ENCODE results near the gene SULT2A1. TPM values are rescaled to one million over a fixed set of nuclear protein-coding genes. Genes with fewer than 3 reads are reported as not detected.

SULT2A1 gene
- total RNA-seq, 1 donor from 2014 or later = 1.7 TPM

DNA sequence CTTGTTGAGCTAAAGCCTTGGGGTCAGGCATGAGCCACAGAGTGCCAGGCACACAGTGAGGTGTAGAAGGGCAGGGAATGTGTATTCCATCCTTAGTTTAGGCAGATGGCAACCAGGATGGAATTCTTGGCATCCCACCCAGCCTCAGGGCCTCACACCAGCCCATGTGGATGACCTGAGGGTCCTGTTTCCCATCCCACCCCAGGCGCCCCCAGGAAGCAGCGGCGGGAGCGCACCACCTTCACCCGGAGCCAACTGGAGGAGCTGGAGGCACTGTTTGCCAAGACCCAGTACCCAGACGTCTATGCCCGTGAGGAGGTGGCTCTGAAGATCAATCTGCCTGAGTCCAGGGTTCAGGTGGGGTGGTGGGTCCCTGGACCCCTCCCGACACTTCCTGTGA, 50.1 kb downstream of the SULT2A1 start:
- Histone ChIP-seq H3K27me3 (no peaks in the 10 kb centered on the region), H3K4me3 (no peak overlapping the region), H3K4me1 (no peaks in the 10 kb centered on the region), H3K27ac (no peak overlapping the region), H3K9me3 (no peaks in the 10 kb centered on the region), H3K36me3 (no peaks in the 10 kb centered on the region)
- TF ChIP-seq POLR2AphosphoS5 (IDR thresholded peaks at IDR 0.05; ENCODE audit: insufficient read depth in 1 of 2, low read depth in 1 of 2) (no peak), POLR2A (IDR thresholded peaks at IDR 0.05) (no peak)
- TF ChIP-seq, protein P1, sequence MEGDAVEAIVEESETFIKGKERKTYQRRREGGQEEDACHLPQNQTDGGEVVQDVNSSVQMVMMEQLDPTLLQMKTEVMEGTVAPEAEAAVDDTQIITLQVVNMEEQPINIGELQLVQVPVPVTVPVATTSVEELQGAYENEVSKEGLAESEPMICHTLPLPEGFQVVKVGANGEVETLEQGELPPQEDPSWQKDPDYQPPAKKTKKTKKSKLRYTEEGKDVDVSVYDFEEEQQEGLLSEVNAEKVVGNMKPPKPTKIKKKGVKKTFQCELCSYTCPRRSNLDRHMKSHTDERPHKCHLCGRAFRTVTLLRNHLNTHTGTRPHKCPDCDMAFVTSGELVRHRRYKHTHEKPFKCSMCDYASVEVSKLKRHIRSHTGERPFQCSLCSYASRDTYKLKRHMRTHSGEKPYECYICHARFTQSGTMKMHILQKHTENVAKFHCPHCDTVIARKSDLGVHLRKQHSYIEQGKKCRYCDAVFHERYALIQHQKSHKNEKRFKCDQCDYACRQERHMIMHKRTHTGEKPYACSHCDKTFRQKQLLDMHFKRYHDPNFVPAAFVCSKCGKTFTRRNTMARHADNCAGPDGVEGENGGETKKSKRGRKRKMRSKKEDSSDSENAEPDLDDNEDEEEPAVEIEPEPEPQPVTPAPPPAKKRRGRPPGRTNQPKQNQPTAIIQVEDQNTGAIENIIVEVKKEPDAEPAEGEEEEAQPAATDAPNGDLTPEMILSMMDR (IDR thresholded peaks at IDR 0.05) = no peak
- intact Hi-C loops (cut with DNase I) = no loop called here
- DNase-seq (ENCODE audit: extremely low spot score in 2 of 2) = no peak

GRCh38 chr19:47832723-47833122, 53.4 kb downstream of the SULT2A1 start:
- Histone ChIP-seq H3K4me3 (no peak overlapping the region), H3K27ac (no peak overlapping the region), H3K9me3 (no peaks in the 10 kb centered on the region), H3K4me1 (no peaks in the 10 kb centered on the region), H3K27me3 (no peaks in the 10 kb centered on the region), H3K36me3 (no peaks in the 10 kb centered on the region)
- TF ChIP-seq POLR2A (IDR thresholded peaks at IDR 0.05) (no peak), POLR2AphosphoS5 (IDR thresholded peaks at IDR 0.05; ENCODE audit: insufficient read depth in 1 of 2, low read depth in 1 of 2) (no peak)
- TF ChIP-seq, protein P1 (IDR thresholded peaks at IDR 0.05) = no peak
- intact Hi-C loops (cut with DNase I) = no loop called here
- no peak for DNase-seq (ENCODE audit: extremely low spot score in 2 of 2)

GRCh38 chr19:47826800-47827199, 59.3 kb downstream of the SULT2A1 start:
- intact Hi-C loops (cut with DNase I) = no loop called here
- H3K4me1 ChIP-seq = no peaks in the 10 kb centered on the region
- H3K36me3 ChIP-seq = no peaks in the 10 kb centered on the region
- H3K27ac ChIP-seq = no peak overlapping the region
- H3K9me3 ChIP-seq = no peaks in the 10 kb centered on the region
- no peaks in the 10 kb centered on the region for H3K27me3 ChIP-seq
- TF ChIP-seq POLR2AphosphoS5 (IDR thresholded peaks at IDR 0.05; ENCODE audit: insufficient read depth in 1 of 2, low read depth in 1 of 2) (no peak), POLR2A (IDR thresholded peaks at IDR 0.05) (no peak)
- TF ChIP-seq, protein P1 (IDR thresholded peaks at IDR 0.05) = no peak
- no peak overlapping the region for H3K4me3 ChIP-seq
- no peak for DNase-seq (ENCODE audit: extremely low spot score in 2 of 2)

GRCh38 chr19:47824396-47824795, 61.7 kb downstream of the SULT2A1 start:
- H3K27ac ChIP-seq = no peak overlapping the region
- no peaks in the 10 kb centered on the region for H3K27me3 ChIP-seq
- DNase-seq (ENCODE audit: extremely low spot score in 2 of 2) = no peak
- no peak overlapping the region for H3K4me3 ChIP-seq
- H3K4me1 ChIP-seq = no peaks in the 10 kb centered on the region
- H3K9me3 ChIP-seq = no peaks in the 10 kb centered on the region
- TF ChIP-seq POLR2A (IDR thresholded peaks at IDR 0.05) (no peak), POLR2AphosphoS5 (IDR thresholded peaks at IDR 0.05; ENCODE audit: insufficient read depth in 1 of 2, low read depth in 1 of 2) (no peak)
- TF ChIP-seq, protein P1 (IDR thresholded peaks at IDR 0.05) = no peak
- H3K36me3 ChIP-seq = no peaks in the 10 kb centered on the region
- intact Hi-C loops (cut with DNase I) = no loop called here

DNA sequence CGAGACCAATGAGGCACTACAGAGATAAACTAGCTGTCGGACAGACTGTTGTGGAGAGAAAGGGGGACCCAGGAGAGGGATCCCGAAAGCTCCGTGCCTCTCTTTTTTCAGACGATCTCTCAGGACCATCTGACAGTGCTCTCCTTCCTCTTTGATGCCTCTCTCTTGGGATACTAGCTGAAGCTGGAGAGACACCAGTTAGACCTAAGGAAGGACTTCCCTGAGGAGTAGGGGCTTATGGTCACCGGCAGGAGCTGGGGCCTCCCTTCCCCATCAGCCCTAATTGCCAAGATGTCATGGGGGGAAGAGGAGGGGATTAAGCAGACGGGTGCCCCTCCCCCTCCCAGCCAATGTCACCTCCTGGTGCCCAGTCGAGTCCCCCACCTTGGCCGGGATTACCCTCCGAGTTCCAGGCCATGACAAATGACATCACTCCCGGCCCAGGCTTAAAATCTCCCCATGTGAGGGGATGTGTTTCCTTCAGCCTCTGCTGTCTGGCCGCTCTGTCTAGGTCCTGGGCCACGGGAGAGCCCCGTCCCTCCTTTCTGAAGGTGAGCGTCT, 64.6 kb downstream of the SULT2A1 start, which contains the start of gene CRX:
Gene CRX (plus strand): TSS at position 478 of the 561 bp plus-strand sequence. CDS start 12,507 bp downstream, outside the sequence.
- H3K4me1 ChIP-seq = no peaks in the 10 kb centered on the region
- H3K27me3 ChIP-seq = no peaks in the 10 kb centered on the region
- H3K9me3 ChIP-seq = no peaks in the 10 kb centered on the region
- intact Hi-C loops (cut with DNase I) = loop anchor here (1.0 kb wide), 1 partner anchor 42 kb away; no protein-coding TSS in a partner anchor
- H3K36me3 ChIP-seq = no peaks in the 10 kb centered on the region
- no peak within 1 kb of the TSS for H3K4me3 ChIP-seq
- H3K27ac ChIP-seq = no peak within 1 kb of the TSS
- DNase-seq (ENCODE audit: extremely low spot score in 2 of 2) = no peak
- TF ChIP-seq, protein P1 (IDR thresholded peaks at IDR 0.05) = no peak
- no peak for TF ChIP-seq POLR2A (IDR thresholded peaks at IDR 0.05)
- TF ChIP-seq POLR2AphosphoS5 (IDR thresholded peaks at IDR 0.05; ENCODE audit: insufficient read depth in 1 of 2, low read depth in 1 of 2) = no peak
